DOHH2 (cell line): ENCODE measurements around the gene HELB.

Source experiments
- H3F3A ChIP-seq: fragments of 200-600 bp; sonication (generic), shearing (Covaris generic); 2 replicates; pipeline ENCODE4 v1.6.0; 2016; ENCODE audit warnings: antibody characterized with exemption, mild to moderate bottlenecking; ENCODE audit not compliant: control insufficient read depth, insufficient read depth
- H3K27ac ChIP-seq: fragments of 200-600 bp; sonication (generic); 2 replicates; pipeline ENCODE4 v1.5.1; 2014; ENCODE audit warnings: low read depth, mild to moderate bottlenecking, low read length, moderate library complexity
- H3K27me3 ChIP-seq: fragments of 200-600 bp; sonication (generic); 2 replicates; pipeline ENCODE4 v1.6.1; 2014; ENCODE audit warnings: mild to moderate bottlenecking, low read length, mixed read lengths; ENCODE audit not compliant: control insufficient read depth
- H3K36me3 ChIP-seq: fragments of 200-600 bp; sonication (generic); 2 replicates; pipeline ENCODE4 v1.6.1; 2014; ENCODE audit warnings: mild to moderate bottlenecking, low read length, moderate library complexity, mixed read lengths; ENCODE audit not compliant: control insufficient read depth
- H3K4me1 ChIP-seq: fragments of 200-600 bp; sonication (generic); 2 replicates; pipeline ENCODE4 v1.6.1; 2014; ENCODE audit warnings: mild to moderate bottlenecking, low read length, mixed read lengths; ENCODE audit not compliant: control insufficient read depth
- H3K4me2 ChIP-seq: fragments of 200-600 bp; sonication (generic); 2 replicates; pipeline ENCODE4 v1.6.0; 2014; ENCODE audit warnings: mild to moderate bottlenecking, low read length, moderate library complexity
- H3K4me3 ChIP-seq: fragments of 200-600 bp; sonication (generic); 2 replicates; pipeline ENCODE4 v1.5.1; 2014; ENCODE audit warnings: mild to moderate bottlenecking, low read length, mixed read lengths
- H3K79me2 ChIP-seq: fragments of 200-600 bp; sonication (generic); 2 replicates; pipeline ENCODE4 v1.6.1; 2014; ENCODE audit warnings: mild to moderate bottlenecking, low read length, mixed read lengths; ENCODE audit not compliant: control insufficient read depth
- H3K9me2 ChIP-seq: fragments of 200-600 bp; sonication (generic); replicated peaks from 2 replicates; pipeline ENCODE4 v1.6.1; 2014; ENCODE audit warnings: mild to moderate bottlenecking, low read length, mixed read lengths; ENCODE audit not compliant: control insufficient read depth
- H3K9me3 ChIP-seq: fragments of 200-600 bp; sonication (generic); 2 replicates; pipeline ENCODE4 v1.6.1; 2014; ENCODE audit warnings: antibody characterized with exemption, low read length, mixed read lengths; ENCODE audit not compliant: control insufficient read depth, insufficient read depth
- H4K20me1 ChIP-seq: fragments of 200-600 bp; sonication (generic); 2 replicates; pipeline ENCODE4 v1.6.0; 2014; ENCODE audit warnings: low read depth, mild to moderate bottlenecking, antibody characterized with exemption, low read length, moderate library complexity; ENCODE audit not compliant: control insufficient read depth, insufficient read depth
- EZH2phosphoT487 ChIP-seq: fragments of 200-600 bp; sonication (generic); IDR thresholded peaks from 2 replicates; pipeline ENCODE4 v1.6.1; 2017; ENCODE audit warnings: borderline replicate concordance, mild to moderate bottlenecking, antibody characterized with exemption, low read length, moderate library complexity, mixed read lengths
- TF ChIP-seq, protein P1 (sequence below): fragments of 200-600 bp; sonication (generic); IDR thresholded peaks from one replicate; pipeline ENCODE4 v1.5.1; 2014; ENCODE audit warnings: antibody characterized with exemption, mild to moderate bottlenecking, low read depth, low read length; ENCODE audit not compliant: poor library complexity, severe bottlenecking

The HELB gene

DNA sequence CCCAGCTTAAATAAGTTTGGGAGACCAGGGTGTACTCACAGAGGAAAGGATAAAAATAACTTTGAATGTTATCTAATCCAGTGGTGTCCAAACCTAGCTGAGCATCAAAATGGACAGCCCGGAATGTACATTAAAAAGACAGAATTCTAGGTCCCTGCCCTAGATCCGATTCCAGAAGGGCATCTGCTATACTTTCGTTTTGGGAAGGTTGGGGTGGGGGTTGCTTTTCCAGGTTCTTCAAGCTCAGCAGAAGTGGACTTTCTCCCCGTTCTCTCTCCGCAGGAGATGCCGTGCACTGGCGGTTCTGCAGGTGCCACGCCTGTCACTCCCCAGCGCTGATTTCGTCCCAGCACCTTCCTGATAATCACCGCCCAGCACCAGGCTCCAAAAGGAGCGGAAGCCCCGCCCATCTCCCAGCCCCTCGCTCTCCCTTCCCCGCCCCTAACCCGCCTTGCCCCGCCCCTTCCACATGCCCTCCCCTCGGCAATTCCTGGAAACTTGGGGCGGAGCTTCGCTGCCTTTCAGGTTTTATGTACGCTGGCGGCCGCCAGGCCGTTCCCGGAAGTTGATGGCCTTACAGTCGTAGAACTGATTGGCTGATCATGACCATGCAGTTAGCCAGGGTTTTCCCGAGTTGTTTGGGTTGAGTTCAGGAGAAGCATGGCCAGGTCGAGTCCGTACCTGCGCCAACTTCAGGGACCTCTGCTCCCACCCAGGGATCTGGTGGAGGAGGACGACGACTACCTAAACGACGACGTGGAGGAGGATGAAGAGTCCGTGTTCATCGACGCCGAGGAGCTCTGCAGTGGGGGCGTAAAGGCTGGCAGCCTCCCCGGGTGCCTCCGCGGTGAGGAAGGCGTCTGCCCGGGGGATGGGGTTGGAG is at the start of gene HELB:
HELB (plus strand) TSS at position 550 of the 883 bp plus-strand sequence; CDS start at position 661, 111 bp downstream.
- no peaks in the 10 kb centered on the region for H4K20me1 ChIP-seq

GRCh38 chr12:66252771-66253170 is 49.5 kb upstream of the HELB start:
- Histone ChIP-seq H3K9me3 (no peaks in the 10 kb centered on the region), H3F3A (no peaks in the 10 kb centered on the region), H3K4me2 (no peak overlapping the region), H3K27me3 (no peaks in the 10 kb centered on the region), H3K79me2 (no peaks in the 10 kb centered on the region), H3K36me3 (no peaks in the 10 kb centered on the region), H3K9me2 (no peaks in the 10 kb centered on the region; the same call in 1 of the 2 replicates), H4K20me1 (no peaks in the 10 kb centered on the region), H3K4me1 (no peaks in the 10 kb centered on the region), H3K4me3 (no peak overlapping the region), H3K27ac (no peak overlapping the region)
- no peak for TF ChIP-seq EZH2phosphoT487
- TF ChIP-seq, protein P1, sequence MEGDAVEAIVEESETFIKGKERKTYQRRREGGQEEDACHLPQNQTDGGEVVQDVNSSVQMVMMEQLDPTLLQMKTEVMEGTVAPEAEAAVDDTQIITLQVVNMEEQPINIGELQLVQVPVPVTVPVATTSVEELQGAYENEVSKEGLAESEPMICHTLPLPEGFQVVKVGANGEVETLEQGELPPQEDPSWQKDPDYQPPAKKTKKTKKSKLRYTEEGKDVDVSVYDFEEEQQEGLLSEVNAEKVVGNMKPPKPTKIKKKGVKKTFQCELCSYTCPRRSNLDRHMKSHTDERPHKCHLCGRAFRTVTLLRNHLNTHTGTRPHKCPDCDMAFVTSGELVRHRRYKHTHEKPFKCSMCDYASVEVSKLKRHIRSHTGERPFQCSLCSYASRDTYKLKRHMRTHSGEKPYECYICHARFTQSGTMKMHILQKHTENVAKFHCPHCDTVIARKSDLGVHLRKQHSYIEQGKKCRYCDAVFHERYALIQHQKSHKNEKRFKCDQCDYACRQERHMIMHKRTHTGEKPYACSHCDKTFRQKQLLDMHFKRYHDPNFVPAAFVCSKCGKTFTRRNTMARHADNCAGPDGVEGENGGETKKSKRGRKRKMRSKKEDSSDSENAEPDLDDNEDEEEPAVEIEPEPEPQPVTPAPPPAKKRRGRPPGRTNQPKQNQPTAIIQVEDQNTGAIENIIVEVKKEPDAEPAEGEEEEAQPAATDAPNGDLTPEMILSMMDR: no peak

More for the DNA sequence above, at the start of gene HELB:
- TF ChIP-seq EZH2phosphoT487: peak; percentile 36; the same call in 1 of the 2 replicates
- TF ChIP-seq, protein P1: no peak
- Histone ChIP-seq H3K27me3 (peaks cover 42% of the 10 kb centered on the region), H3K4me1 (peaks cover 24% of the 10 kb centered on the region), H3K4me3 (peak within 1 kb of the TSS; percentile 84), H3K9me3 (no peaks in the 10 kb centered on the region), H3K9me2 (no peaks in the 10 kb centered on the region), H3K4me2 (peak within 1 kb of the TSS; percentile 92), H3K79me2 (no peaks in the 10 kb centered on the region), H3K36me3 (no peaks in the 10 kb centered on the region), H3K27ac (no peak within 1 kb of the TSS), H3F3A (peaks cover 11% of the 10 kb centered on the region; the same call in 1 of the 2 replicates)

DNA sequence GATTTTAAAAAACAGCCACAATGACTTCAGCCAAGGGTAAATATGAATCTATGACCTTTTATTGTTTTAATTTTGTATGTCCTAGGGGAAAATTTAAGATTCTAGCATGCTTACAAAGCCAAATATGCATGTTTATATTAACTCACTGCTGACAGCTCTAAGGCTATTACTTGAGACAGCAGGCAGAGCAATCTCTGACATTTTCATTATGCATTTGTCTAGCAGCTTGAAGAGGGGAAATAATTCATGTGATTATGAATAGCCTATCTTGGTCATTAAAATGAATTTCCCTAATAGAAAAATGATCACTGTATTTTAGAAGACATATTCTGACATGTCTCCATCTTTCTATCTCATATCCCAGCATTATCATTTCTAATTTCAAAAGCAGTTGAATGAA is 46.6 kb upstream of the HELB start:
- Histone ChIP-seq H3K79me2 (no peaks in the 10 kb centered on the region), H3K9me2 (no peaks in the 10 kb centered on the region; the same call in 1 of the 2 replicates), H3K4me2 (no peak overlapping the region), H3K27me3 (no peaks in the 10 kb centered on the region), H3K4me3 (no peak overlapping the region), H3K4me1 (no peaks in the 10 kb centered on the region), H3K9me3 (no peaks in the 10 kb centered on the region), H3K36me3 (no peaks in the 10 kb centered on the region), H3K27ac (no peak overlapping the region), H3F3A (no peaks in the 10 kb centered on the region), H4K20me1 (no peaks in the 10 kb centered on the region)
- TF ChIP-seq, protein P1: no peak
- TF ChIP-seq EZH2phosphoT487: no peak
